HL-60/S4 treated with phorbol 12-myristate 13-acetate at 8.2 ng/mL for 4 days and 3 days (cell line): ENCODE measurements around the gene HEATR5A.
"Not testable (repeated sequence)": the region's sequence is repeated elsewhere in the genome, so short reads cannot be mapped to it uniquely, and the experiment has no call there.

Experiments used
- in situ Hi-C: fragments of 300-500 bp; cut with MboI; formaldehyde crosslinking; loops from 2 replicates; pipeline ENCODE4 v1.15.0; 2022; ENCODE audit warnings: low sequenced_read_pairs

HEATR5A gene

DNA sequence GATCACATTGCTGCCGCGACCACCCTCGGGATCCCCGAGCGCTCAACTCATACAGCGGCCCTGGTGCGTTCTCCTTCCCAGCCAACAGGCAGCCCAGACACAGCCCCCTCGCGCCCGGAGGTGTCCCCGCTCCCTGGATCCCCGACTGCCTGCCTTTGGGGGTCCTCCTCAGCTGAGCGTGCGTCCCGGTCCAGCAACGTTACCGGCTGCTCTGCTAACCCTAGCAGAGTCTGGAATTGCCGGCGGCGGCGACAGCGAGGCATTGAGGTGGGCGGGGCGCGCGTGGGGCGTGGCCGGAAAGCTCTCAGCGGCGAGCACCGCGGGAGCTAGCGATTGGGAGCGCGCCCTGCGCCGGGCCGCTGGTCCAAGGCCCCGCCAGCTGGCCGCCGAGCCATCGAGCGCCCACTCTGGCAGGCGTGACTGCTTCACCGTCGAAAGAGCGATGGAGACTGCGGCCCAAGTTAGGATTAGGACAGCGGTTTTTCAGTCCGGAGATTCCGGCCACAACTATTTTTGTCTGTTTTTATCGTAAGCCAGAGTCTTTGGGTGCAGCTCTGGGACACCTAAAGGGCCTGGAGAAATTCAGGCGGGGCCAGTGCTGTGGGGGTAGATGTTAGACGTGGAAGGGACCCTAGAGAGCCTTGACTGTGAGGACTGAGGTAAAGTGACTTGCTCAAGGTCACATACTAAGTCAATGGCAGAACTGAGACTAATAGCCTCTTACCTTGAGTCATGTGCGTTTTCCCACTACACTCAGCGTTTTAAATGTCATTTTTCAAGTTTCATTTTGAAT is at the start of gene HEATR5A:
Gene HEATR5A (minus strand): TSS at position 232 of the 793 bp plus-strand sequence. CDS start 17,575 bp downstream, outside the sequence.
- in situ Hi-C loops = no loop called here

DNA sequence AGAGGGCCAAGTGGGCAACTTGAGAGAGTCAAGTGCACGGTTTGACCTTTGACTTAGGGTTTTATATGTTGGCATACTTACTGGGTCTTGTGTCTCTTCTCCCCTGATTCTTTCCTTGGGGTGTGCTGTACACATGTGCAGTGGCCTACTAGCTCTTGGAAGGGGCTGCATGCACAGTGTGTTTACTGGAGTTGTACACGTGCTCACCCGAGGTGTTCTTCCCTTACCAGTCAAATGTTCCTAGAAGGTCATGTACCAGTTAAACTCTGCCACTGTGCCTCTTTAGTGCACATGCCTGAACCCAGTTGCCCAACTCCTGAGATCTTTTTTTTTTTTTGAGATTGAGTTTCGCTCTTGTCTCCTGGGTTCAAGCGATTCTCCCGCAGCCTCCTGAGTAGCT is 46.2 kb upstream of the HEATR5A start:
- in situ Hi-C loops = no loop called here

DNA sequence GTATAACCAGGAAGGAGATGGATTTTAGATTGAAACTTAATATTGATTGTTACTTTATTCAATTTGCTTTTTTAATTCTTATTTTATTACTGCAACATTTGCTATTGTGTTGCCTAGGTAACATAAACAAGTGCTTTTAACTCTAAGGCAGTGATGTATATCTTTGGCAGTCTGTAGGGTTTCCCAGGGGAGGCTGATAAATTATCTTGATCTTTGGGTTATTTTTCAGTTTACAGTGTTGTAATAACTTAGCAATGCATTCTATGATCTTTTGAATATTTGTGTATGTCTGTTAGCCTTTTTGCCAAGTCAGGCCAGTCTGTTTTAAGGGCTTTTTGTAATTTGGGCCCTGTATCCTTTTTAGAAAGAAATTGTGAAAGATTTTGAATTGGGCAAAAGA is 44.8 kb upstream of the HEATR5A start:
- in situ Hi-C loops = no loop called here

DNA sequence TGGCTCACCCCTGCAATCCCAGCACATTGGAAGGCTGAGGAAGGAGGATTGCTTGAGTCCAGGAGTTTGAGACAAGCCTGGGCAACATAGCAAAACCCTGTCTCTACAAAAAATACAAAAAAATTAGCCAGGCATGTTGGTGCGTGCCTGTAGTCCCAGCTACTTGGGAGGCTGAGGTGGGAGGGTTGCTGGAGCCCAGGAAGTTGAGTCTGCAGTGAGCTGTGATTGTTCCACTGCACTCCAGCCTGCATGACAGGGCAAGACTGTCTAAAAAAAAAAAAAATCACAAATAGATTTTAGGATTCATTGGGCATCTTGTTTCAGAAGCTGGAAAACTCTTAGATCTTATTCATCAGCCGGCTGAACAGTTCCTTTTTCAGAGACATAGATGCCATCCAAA is 42.1 kb upstream of the HEATR5A start:
- in situ Hi-C loops = not testable (repeated sequence)

DNA sequence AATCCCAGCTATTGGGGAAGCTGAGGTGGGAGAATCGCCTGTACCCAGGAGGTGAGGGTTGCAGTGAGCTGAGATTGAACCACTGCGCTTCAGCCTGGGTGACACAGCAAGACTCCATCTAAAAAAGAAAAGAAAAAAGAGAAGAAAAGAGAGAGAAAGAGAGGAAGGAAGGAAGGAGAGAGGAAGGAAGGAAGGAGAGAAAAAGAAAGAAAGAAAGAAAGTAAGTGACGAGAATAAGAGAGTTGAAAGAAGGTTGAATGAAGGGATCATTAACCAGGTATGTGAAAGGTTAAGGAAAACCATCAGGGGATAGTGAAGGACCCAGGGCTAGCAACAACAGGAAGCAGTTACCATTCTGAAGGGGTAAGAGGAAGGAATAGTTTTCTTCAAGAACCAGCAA is 41.2 kb upstream of the HEATR5A start:
- in situ Hi-C loops = no loop called here

DNA sequence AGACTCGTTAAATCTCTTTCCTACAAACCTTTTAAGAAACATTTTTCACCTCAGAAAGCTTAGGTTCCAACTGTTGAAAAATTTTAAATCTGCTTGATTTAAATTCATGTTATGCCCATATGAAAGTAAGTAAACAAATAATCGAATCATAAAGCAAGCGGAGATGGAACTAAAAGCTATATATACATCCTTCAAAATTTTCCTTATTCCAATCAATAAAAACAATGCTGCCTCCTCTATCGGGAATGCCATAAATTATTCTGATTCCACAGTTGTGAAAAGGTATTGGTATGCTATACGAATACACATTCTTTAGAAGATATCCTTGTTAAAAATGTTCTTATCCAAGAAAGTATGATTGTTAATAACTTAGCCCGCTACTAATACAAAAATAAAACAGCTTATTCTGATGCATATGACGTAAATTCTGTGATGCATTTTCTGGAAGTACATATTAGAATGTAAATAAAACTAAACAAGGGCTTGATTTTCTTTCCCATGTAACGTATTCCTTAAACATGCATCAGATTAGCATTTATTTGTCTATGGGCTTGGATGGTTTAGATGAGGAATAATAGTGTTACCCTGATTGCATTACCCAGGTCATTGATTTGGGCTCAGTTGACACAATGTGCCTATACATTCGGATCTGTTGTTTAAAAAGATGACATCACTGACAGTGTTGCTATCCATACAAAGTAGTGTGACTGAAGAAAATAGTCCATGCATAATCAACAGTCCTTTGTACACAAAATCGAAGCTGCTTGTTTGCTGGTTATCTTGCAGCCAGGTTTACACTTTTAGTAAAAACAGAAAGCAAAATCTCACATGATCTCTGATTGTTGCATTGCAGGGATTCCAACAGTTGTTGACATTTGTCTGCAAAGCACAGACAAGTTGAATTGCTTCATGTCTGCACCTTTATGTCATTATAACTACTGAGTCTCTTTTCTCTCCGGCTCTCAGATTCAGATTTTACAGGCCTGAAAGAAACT is 37.6 kb upstream of the HEATR5A start:
- in situ Hi-C loops = no loop called here

DNA sequence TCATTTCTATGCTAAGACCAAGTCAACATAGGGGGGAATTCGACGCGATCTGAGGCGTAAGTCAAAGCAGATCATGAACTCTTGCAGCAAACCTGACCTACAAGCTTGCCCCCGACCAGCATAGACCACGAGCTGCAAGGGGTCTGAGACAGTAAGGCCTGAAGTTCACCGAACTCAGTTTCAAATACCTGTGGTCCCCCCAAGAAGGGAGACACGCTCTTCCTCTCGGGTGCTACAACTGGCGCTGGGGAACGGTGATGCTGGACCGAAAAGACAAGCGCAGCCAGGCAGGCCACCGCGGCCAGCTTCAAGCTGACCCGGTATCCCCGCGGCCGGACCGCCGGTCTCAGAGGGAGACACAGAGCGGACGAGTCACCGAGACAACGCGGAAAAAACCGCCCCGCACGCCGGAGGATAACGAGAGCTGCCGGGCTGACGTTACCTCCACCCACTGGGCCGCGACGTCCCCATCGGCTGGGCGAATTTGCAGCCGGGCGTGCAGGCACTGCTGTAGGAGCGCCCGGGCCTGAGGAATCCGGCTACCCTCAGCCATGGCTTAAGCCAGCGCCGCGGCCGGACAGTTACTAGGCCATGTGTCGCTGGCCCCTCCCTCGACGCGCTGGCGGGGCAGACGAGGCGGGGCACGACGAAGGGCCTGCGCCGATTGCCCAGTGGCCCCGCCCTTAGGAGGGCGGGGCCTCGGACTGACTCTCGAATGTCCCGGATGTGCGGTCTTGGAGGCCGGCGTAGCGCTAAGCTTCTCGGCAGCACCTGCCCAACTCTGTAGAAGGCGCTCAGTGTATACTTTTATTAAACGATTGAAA is 36.7 kb upstream of the HEATR5A start, which contains the start of gene DTD2:
Gene DTD2 (minus strand): TSS at position 666 of the 824 bp plus-strand sequence. CDS start 113 bp downstream, at position 553.
- in situ Hi-C loops = no loop called here

DNA sequence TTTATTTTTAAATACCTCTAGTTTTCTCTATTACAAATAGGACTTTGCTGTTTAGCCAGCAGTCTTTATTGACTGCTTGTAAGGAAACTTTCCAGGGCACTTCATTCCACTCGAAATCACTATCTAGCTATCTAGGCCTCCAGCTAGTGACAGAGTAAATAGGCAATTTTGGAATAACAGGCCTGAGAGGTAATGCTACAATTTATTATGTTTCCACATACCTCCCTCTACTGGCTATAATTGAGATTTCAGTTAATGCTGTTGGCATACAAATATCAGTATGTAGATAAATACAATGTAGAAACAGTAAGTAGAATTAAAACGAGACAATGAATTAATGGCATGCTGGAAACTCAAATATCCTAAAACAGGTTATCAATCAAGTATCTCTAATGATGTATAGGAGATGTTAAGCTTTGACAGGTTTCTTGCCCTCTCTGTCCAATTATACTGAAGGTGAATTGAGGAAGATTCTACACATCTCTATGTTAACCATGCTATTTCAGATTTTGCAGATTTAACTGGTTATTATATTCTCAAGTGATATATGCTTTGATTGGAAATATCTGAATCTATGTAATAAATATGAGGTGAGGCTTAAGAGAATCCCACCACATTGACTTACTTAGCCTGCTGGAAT is 29.7 kb upstream of the HEATR5A start:
- in situ Hi-C loops = no loop called here

DNA sequence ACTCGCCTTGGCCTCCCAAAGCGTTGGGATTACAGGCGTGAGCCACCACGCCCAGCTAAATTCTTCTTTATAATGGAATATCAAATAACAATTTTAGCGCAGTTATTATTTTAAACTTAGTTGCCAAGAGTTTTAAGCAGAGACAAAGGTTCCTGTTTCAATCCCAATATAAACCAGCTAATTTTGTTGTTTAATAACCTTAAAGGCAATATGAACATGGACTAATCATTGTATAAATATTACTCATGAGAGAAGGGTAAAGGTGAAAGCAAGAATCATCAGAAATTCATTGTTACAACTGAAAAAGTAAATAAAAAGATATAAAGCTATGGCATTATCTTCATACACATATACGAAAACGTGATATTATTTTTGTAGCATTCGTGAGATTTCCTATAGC is 28.8 kb upstream of the HEATR5A start:
- in situ Hi-C loops = no loop called here

DNA sequence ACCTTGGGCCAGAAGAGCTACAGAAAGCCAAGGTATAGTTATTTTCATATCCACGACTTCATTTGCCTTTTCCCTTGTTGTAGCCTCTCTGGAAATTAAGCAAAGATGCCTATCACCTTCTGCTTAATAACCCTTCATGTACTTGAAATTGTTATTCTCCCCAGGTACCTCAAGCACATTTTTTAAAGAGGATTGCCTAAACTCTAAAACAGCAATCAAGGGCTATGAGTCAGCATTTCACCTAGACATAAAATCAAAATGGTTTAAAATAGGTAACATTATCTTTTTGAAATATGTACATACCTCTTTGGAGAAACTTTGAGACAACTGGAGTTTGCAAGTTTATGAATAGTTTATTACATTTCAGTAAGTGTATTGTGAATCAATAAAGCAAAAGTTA is 25.4 kb upstream of the HEATR5A start:
- in situ Hi-C loops = no loop called here

DNA sequence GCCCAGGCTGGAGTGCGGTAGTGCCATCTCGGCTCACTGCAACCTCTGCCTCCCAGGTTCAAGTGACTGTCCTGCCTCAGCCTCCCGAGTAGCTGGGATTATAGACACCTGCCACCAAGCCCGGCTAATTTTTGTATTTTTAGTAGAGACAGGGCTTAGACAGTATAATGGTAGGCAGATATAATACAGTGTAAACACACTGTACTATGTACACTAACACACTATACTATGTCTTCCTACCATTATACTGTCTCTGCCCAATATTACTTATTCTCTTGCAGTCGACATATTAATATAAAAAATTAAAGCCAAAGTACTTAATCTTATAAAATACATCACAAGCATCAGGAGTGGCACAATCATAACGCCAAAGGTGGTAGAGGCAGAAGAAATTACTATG is 21.9 kb upstream of the HEATR5A start:
- in situ Hi-C loops = no loop called here

DNA sequence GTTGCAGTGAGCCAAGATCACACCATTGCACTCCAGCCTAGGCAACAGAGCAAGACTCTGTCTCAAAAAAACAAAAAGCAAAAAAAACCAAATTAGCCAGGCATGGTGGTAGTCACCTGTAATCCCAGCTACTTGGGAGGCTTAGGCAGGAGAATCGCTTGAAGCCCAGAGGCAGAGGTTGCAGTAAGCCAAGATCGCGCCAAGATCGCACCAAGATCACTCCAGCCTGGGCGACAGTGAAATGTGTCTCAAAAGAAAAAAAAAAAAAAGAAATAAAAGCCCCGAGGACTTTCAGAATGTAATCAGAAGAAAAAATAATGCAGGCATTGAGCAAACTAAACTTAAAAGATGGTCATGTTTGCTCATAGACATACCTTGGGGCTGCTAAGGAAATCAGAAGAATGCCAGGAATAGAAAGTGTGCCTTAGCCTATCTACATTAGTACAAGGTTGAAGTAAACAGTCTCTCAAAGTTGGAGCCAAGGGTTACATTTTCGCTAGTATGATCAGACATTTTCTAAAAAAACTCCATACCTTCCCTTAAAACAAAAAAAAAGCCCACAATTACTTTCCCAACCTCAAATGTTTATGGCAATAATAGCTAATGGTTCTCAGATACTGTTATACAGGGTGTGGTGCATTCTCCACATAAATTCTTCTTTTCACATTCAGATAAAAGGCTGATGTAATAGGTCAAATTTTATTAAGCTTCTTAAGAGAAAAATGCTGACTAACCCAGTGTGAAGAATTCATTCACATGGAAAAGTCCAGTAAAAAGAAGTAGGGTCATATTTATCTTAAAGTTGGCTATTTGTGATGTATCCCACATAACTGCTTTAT is 21.1 kb upstream of the HEATR5A start:
- in situ Hi-C loops = no loop called here

DNA sequence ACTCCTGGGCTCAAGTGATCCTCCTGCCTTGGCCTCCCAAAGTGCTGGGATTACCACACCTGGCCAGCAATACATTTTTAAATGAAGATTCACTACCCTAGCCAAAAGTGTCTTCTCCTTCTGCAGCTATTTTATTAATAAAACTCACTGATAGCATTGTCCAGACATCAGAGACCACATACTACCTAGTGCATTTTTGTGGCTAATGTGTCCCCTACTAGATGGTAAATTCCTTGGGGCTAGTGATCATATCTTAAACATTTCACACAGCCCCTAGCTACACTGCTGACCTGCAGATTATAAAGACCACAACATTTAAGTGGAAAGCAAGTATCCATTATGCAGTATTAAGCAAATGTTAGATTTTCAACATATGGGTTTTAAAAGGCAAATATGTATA is 19.9 kb upstream of the HEATR5A start:
- in situ Hi-C loops = no loop called here

DNA sequence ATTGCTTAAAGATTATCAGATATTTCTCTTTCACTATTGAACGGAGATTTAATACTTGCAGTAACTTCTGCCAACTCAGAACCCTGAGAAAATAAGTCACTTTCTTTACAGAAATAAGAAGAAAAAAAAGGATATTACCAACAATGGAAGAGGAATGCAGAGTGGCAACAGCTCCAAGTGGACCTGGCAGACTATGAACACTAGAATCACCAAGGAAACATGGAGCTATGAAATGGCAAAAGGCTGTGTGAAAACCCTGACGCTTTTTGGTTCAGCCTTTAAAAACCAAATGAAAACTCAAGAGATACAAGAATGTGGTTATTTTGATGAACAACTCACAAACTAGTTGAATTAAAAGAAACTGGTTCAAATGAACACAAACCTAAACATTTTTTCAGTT is 19.2 kb upstream of the HEATR5A start:
- in situ Hi-C loops = no loop called here

DNA sequence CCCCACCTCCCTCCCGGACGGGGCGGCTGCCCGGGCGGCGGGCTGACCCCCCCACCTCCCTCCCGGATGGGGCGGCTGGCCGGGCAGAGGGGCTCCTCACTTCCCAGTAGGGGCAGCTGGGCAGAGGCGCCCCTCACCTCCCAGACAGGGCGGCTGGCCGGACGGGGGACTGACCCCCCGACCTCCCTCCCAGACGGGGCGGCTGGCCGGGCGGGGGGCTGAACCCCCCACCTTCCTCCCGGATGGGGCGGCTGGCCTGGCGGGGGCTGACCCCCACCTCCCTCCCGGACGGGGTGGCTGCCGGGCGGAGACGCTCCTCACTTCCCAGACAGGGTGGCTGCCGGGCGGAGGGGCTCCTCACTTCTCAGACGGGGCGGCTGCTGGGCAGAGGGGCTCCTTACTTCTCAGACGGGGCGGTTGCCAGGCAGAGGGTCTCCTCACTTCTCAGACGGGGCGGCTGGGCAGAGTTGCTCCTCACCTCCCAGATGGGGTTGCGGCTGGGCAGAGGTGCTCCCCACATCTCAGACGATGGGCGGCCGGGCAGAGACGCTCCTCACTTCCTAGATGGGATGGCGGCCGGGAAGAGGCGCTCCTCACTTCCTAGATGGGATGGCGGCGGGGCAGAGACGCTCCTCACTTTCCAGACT is 16.8 kb upstream of the HEATR5A start:
- in situ Hi-C loops = not testable (repeated sequence)

DNA sequence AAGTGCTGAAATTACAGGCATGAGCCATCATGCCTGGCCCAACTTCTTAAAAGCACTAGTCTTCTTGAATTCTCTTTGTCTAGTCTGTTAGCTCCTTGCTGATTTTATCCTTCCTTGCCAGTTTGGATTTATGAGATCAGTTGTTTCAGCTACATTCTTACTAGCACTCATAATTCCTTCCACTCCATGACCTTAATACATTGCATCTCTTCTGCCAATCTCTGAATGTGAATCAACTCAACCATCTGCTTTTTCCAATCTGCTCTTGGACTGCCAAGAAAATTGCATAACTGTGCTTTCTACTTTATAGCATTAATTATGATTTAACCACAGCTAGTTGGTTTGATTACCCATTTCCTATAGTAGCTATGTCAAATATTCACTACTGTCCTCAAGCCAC is 14.9 kb upstream of the HEATR5A start:
- in situ Hi-C loops = no loop called here

DNA sequence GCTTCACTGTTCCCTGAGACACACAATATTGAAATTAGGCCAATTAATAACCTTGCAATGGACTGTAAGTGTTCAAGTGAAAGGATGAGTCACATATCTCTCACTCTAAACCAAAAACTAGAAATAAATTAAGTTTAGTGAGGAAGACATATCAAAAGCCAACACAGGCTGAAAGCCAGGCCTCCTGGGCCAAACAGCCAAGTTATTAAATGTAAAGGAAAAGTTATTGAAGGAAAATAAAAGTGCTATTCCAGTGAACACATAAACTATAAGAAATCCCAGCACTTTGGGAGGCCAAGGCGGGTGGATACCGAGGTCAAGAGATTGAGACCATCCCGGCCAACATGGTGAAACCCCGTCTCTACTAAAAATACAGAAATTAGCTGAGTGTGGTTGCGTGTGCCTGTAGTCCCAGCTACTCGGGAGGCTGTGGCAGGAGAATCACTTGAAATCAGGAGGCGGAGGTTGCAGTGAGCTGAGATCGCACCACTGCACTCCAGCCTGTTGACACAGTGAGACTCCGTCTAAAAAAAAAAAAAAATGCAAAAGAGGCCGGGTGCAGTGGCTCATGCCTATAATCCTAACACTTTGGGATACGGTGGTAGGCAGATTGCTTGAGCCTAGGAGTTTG is 10.4 kb upstream of the HEATR5A start:
- in situ Hi-C loops = no loop called here

DNA sequence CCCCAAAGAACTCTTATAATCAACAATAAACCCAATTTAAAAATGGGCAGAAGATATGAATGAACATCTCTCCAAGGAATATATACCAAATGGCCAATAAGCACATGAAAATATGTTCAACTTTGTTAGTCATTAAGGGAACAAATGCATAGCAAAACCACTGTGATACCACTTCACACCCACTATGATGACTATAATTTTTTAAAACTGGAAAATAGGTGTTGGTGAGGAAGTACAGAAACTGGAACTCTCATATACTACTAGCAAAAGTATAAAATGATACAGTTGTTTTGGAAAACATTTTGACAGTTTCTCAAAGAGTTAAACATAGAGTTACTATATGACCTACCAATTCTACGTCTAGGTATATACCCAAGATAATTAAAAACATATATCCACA is 9.4 kb upstream of the HEATR5A start:
- in situ Hi-C loops = no loop called here

DNA sequence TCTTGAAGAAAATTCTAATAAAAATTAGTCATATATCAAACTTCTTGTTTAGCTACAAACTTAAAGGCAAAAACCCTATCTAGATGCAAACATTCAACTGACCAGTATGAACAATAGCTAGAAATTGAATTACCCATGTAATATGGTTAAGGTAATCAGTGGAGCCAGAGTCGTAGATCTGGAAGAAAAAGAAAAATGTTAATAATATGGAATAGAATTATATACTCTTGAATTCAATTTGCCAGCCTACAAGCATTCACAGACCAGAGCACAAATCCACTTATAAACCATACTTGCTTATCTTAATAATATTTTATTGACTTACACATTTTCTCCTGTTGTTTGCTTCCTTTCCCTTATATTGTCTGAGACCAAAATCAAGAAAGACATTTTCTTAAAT is 7.7 kb upstream of the HEATR5A start:
- in situ Hi-C loops = no loop called here
